ENCODE measurements around the gene TRPM2. TPM values are rescaled to one million over a fixed set of nuclear protein-coding genes. Genes with fewer than 3 reads are reported as not detected.

Gene TRPM2
- total and polyA plus RNA-seq, 2 donors (not counting 1 experiment from before 2014, with no cell fraction given), result not detected

- H3K27me3 ChIP-seq (ENCODE audit: control insufficient read depth, insufficient read depth, low read length), result no peaks in the 10 kb centered on the region
- H4K20me1 ChIP-seq (ENCODE audit: control insufficient read depth, extremely low read depth, insufficient read depth, low read length), result no peaks in the 10 kb centered on the region
- TF ChIP-seq EZH2 (IDR thresholded peaks at IDR 0.05; ENCODE audit: low read length, missing control alignments), result no peak
- no peak for TF ChIP-seq CTCF (conservative IDR thresholded peaks at IDR 0.05 in 1 of 2, IDR thresholded peaks at IDR 0.05 in 1 of 2; ENCODE audit: low read depth in 1 of 2, low read length in 2 of 2)
- H3K4me2 ChIP-seq (ENCODE audit: extremely low read depth, insufficient read depth, low read length), result no peak overlapping the region
- no peaks in the 10 kb centered on the region for H3K36me3 ChIP-seq (ENCODE audit: control insufficient read depth, insufficient read depth, low read length)
- no peak overlapping the region for H3K9ac ChIP-seq (ENCODE audit: insufficient read depth, low read length)
- no peak for DNase-seq (ENCODE audit: low read depth in 2 of 2)
- no peak overlapping the region for H3K4me3 ChIP-seq (replicated peaks in 1 of 4; ENCODE audit: control extremely low read depth in 1 of 4, insufficient read depth in 1 of 4, low read depth in 3 of 4, low read length in 4 of 4)
- no peaks in the 10 kb centered on the region for H3K79me2 ChIP-seq (ENCODE audit: control insufficient read depth, insufficient read depth, low read length)
- H3K4me1 ChIP-seq (ENCODE audit: control insufficient read depth, extremely low read depth, insufficient read depth, low read length), result no peaks in the 10 kb centered on the region
- H3K9me3 ChIP-seq (ENCODE audit: control insufficient read depth, insufficient read depth, low read depth, low read length), result no peaks in the 10 kb centered on the region
- H2AFZ ChIP-seq (ENCODE audit: low read length), result no peak overlapping the region
- no peak overlapping the region for H3K27ac ChIP-seq (ENCODE audit: insufficient read depth, low read length)
Measured at GRCh38 chr21:44397431-44398031, 44.1 kb downstream of the TRPM2 start.

- Histone ChIP-seq H3K36me3 (ENCODE audit: control insufficient read depth, insufficient read depth, low read length) (no peaks in the 10 kb centered on the region), H3K4me3 (replicated peaks in 1 of 4; ENCODE audit: control extremely low read depth in 1 of 4, insufficient read depth in 1 of 4, low read depth in 3 of 4, low read length in 4 of 4) (no peak overlapping the region), H3K4me1 (ENCODE audit: control insufficient read depth, extremely low read depth, insufficient read depth, low read length) (no peaks in the 10 kb centered on the region), H3K79me2 (ENCODE audit: control insufficient read depth, insufficient read depth, low read length) (no peaks in the 10 kb centered on the region), H4K20me1 (ENCODE audit: control insufficient read depth, extremely low read depth, insufficient read depth, low read length) (no peaks in the 10 kb centered on the region), H3K9ac (ENCODE audit: insufficient read depth, low read length) (no peak overlapping the region), H3K27me3 (ENCODE audit: control insufficient read depth, insufficient read depth, low read length) (no peaks in the 10 kb centered on the region), H3K9me3 (ENCODE audit: control insufficient read depth, insufficient read depth, low read depth, low read length) (peaks cover 2% of the 10 kb centered on the region), H2AFZ (ENCODE audit: low read length) (no peak overlapping the region), H3K27ac (ENCODE audit: insufficient read depth, low read length) (no peak overlapping the region), H3K4me2 (ENCODE audit: extremely low read depth, insufficient read depth, low read length) (no peak overlapping the region)
- no peak for DNase-seq (ENCODE audit: low read depth in 2 of 2)
- TF ChIP-seq EZH2 (IDR thresholded peaks at IDR 0.05; ENCODE audit: low read length, missing control alignments), result no peak
- no peak for TF ChIP-seq CTCF (conservative IDR thresholded peaks at IDR 0.05 in 1 of 2, IDR thresholded peaks at IDR 0.05 in 1 of 2; ENCODE audit: low read depth in 1 of 2, low read length in 2 of 2)
Measured at GRCh38 chr21:44398499-44398898, 45.1 kb downstream of the TRPM2 start.

- peaks cover 10% of the 10 kb centered on the region for H3K9me3 ChIP-seq (ENCODE audit: control insufficient read depth, insufficient read depth, low read depth, low read length)
- H3K4me2 ChIP-seq (ENCODE audit: extremely low read depth, insufficient read depth, low read length), result no peak overlapping the region
- no peak overlapping the region for H3K4me3 ChIP-seq (replicated peaks in 1 of 4; ENCODE audit: control extremely low read depth in 1 of 4, insufficient read depth in 1 of 4, low read depth in 3 of 4, low read length in 4 of 4)
- TF ChIP-seq CTCF (conservative IDR thresholded peaks at IDR 0.05 in 1 of 2, IDR thresholded peaks at IDR 0.05 in 1 of 2; ENCODE audit: low read depth in 1 of 2, low read length in 2 of 2), result no peak
- TF ChIP-seq EZH2 (IDR thresholded peaks at IDR 0.05; ENCODE audit: low read length, missing control alignments), result no peak
- no peak for DNase-seq (ENCODE audit: low read depth in 2 of 2)
- no peaks in the 10 kb centered on the region for H3K27me3 ChIP-seq (ENCODE audit: control insufficient read depth, insufficient read depth, low read length)
- H3K27ac ChIP-seq (ENCODE audit: insufficient read depth, low read length), result no peak overlapping the region
- no peak overlapping the region for H2AFZ ChIP-seq (ENCODE audit: low read length)
- no peaks in the 10 kb centered on the region for H4K20me1 ChIP-seq (ENCODE audit: control insufficient read depth, extremely low read depth, insufficient read depth, low read length)
- H3K4me1 ChIP-seq (ENCODE audit: control insufficient read depth, extremely low read depth, insufficient read depth, low read length), result no peaks in the 10 kb centered on the region
- no peaks in the 10 kb centered on the region for H3K79me2 ChIP-seq (ENCODE audit: control insufficient read depth, insufficient read depth, low read length)
- no peak overlapping the region for H3K9ac ChIP-seq (ENCODE audit: insufficient read depth, low read length)
- no peaks in the 10 kb centered on the region for H3K36me3 ChIP-seq (ENCODE audit: control insufficient read depth, insufficient read depth, low read length)
Measured at GRCh38 chr21:44399151-44399954, 45.9 kb downstream of the TRPM2 start.
